Measurements from ENCODE around the gene LTO1.

Gene LTO1

GRCh38 chr11:69664901-69665300, 10.3 kb downstream of the LTO1 start:
- H3K4ac ChIP-seq (ENCODE audit: low read depth, low read length), result no peak overlapping the region
- H3K18ac ChIP-seq (ENCODE audit: low read length), result no peak overlapping the region
- peaks cover 37 to 52% of the 10 kb centered on the region in 2 experiments for H3K36me3 ChIP-seq (ENCODE audit: control insufficient read depth in 1 of 2, insufficient read depth in 2 of 2, low read length in 2 of 2)
- no peak overlapping the region for H2BK5ac ChIP-seq (ENCODE audit: low read depth, low read length, poor library complexity)
- no peaks in the 10 kb centered on the region for H3K9me3 ChIP-seq (ENCODE audit: insufficient read depth, low read depth, low read length)
- H3K4me3 ChIP-seq (ENCODE audit: low read depth, low read length), result no peak overlapping the region
- no peak overlapping the region for H3K27ac ChIP-seq (ENCODE audit: low read depth, low read length)
- no peak overlapping the region for H4K8ac ChIP-seq (ENCODE audit: low read depth, low read length)
- H3K4me2 ChIP-seq (ENCODE audit: low read length), result no peak overlapping the region
- H3K79me1 ChIP-seq (ENCODE audit: low read length), result no peaks in the 10 kb centered on the region
- no peak overlapping the region for H3K14ac ChIP-seq (ENCODE audit: low read length)
- H4K12ac ChIP-seq (ENCODE audit: low read depth, low read length), result no peak overlapping the region
- H2BK120ac ChIP-seq (ENCODE audit: insufficient read depth, low read length, poor library complexity), result no peak overlapping the region
- no peak overlapping the region for H2AK5ac ChIP-seq (ENCODE audit: low read length)
- no peaks in the 10 kb centered on the region for H3K79me2 ChIP-seq (ENCODE audit: control insufficient read depth, insufficient read depth, low read length, poor library complexity)
- no peak overlapping the region for H2BK12ac ChIP-seq (ENCODE audit: low read length)
- DNase-seq, result no peak
- H4K91ac ChIP-seq (ENCODE audit: low read depth, low read length), result no peak overlapping the region
- no CpG with 5 or more reads among the region's 8 CpGs for WGBS (ENCODE audit: extremely low coverage, insufficient coverage, insufficient read length)
- no peaks in the 10 kb centered on the region for H3K4me1 ChIP-seq (ENCODE audit: control insufficient read depth in 1 of 2, insufficient read depth in 2 of 2, low read length in 2 of 2)
- H3K23ac ChIP-seq (ENCODE audit: low read length), result no peak overlapping the region
- H3K27me3 ChIP-seq (ENCODE audit: insufficient read depth, low read length), result no peaks in the 10 kb centered on the region
- no peak overlapping the region for H3K9ac ChIP-seq (ENCODE audit: low read length)
- no peak overlapping the region for H2AFZ ChIP-seq (ENCODE audit: insufficient read depth, low read length, poor library complexity)

- DNase-seq, result no peak
- Histone ChIP-seq H3K79me2 (ENCODE audit: control insufficient read depth, insufficient read depth, low read length, poor library complexity) (no peaks in the 10 kb centered on the region), H3K4ac (ENCODE audit: low read depth, low read length) (no peak overlapping the region), H3K4me2 (ENCODE audit: low read length) (no peak overlapping the region), H4K12ac (ENCODE audit: low read depth, low read length) (no peak overlapping the region), H3K18ac (ENCODE audit: low read length) (no peak overlapping the region), H4K91ac (ENCODE audit: low read depth, low read length) (no peak overlapping the region), H2BK12ac (ENCODE audit: low read length) (no peak overlapping the region), H4K8ac (ENCODE audit: low read depth, low read length) (no peak overlapping the region), H3K4me1 (ENCODE audit: control insufficient read depth in 1 of 2, insufficient read depth in 2 of 2, low read length in 2 of 2) (no peaks in the 10 kb centered on the region), H3K14ac (ENCODE audit: low read length) (no peak overlapping the region), H3K36me3 (ENCODE audit: control insufficient read depth in 1 of 2, insufficient read depth in 2 of 2, low read length in 2 of 2) (peaks cover 33 to 47% of the 10 kb centered on the region in 2 experiments), H2AFZ (ENCODE audit: insufficient read depth, low read length, poor library complexity) (no peak overlapping the region), H2BK5ac (ENCODE audit: low read depth, low read length, poor library complexity) (no peak overlapping the region), H2AK5ac (ENCODE audit: low read length) (no peak overlapping the region), H3K9me3 (ENCODE audit: insufficient read depth, low read depth, low read length) (peaks cover 3% of the 10 kb centered on the region), H3K23ac (ENCODE audit: low read length) (no peak overlapping the region), H2BK120ac (ENCODE audit: insufficient read depth, low read length, poor library complexity) (no peak overlapping the region), H3K79me1 (ENCODE audit: low read length) (no peaks in the 10 kb centered on the region), H3K27me3 (ENCODE audit: insufficient read depth, low read length) (no peaks in the 10 kb centered on the region), H3K9ac (ENCODE audit: low read length) (no peak overlapping the region), H3K27ac (ENCODE audit: low read depth, low read length) (no peak overlapping the region), H3K4me3 (ENCODE audit: low read depth, low read length) (no peak overlapping the region)
- no CpG with 5 or more reads among the region's 17 CpGs for WGBS (ENCODE audit: extremely low coverage, insufficient coverage, insufficient read length)
Observed at GRCh38 chr11:69664103-69664775, 10.9 kb downstream of the LTO1 start.

GRCh38 chr11:69663326-69663725, 11.8 kb downstream of the LTO1 start:
- peaks cover 32 to 42% of the 10 kb centered on the region in 2 experiments for H3K36me3 ChIP-seq (ENCODE audit: control insufficient read depth in 1 of 2, insufficient read depth in 2 of 2, low read length in 2 of 2)
- no peak overlapping the region for H4K91ac ChIP-seq (ENCODE audit: low read depth, low read length)
- no peak overlapping the region for H3K23ac ChIP-seq (ENCODE audit: low read length)
- no peak overlapping the region for H3K18ac ChIP-seq (ENCODE audit: low read length)
- peaks cover 4% of the 10 kb centered on the region for H3K79me1 ChIP-seq (ENCODE audit: low read length)
- H2AFZ ChIP-seq (ENCODE audit: insufficient read depth, low read length, poor library complexity), result no peak overlapping the region
- H3K4me3 ChIP-seq (ENCODE audit: low read depth, low read length), result no peak overlapping the region
- no peaks in the 10 kb centered on the region for H3K27me3 ChIP-seq (ENCODE audit: insufficient read depth, low read length)
- H4K12ac ChIP-seq (ENCODE audit: low read depth, low read length), result no peak overlapping the region
- H3K27ac ChIP-seq (ENCODE audit: low read depth, low read length), result no peak overlapping the region
- no peak overlapping the region for H2AK5ac ChIP-seq (ENCODE audit: low read length)
- H4K8ac ChIP-seq (ENCODE audit: low read depth, low read length), result no peak overlapping the region
- no peak overlapping the region for H2BK12ac ChIP-seq (ENCODE audit: low read length)
- no peak overlapping the region for H3K9ac ChIP-seq (ENCODE audit: low read length)
- no CpG with 5 or more reads among the region's 6 CpGs for WGBS (ENCODE audit: extremely low coverage, insufficient coverage, insufficient read length)
- H3K4me2 ChIP-seq (ENCODE audit: low read length), result no peak overlapping the region
- H2BK5ac ChIP-seq (ENCODE audit: low read depth, low read length, poor library complexity), result no peak overlapping the region
- H2BK120ac ChIP-seq (ENCODE audit: insufficient read depth, low read length, poor library complexity), result no peak overlapping the region
- no peak overlapping the region for H3K14ac ChIP-seq (ENCODE audit: low read length)
- no peak overlapping the region for H3K4ac ChIP-seq (ENCODE audit: low read depth, low read length)
- H3K79me2 ChIP-seq (ENCODE audit: control insufficient read depth, insufficient read depth, low read length, poor library complexity), result no peaks in the 10 kb centered on the region
- peaks cover 3% of the 10 kb centered on the region for H3K9me3 ChIP-seq (ENCODE audit: insufficient read depth, low read depth, low read length)
- no peak for DNase-seq
- H3K4me1 ChIP-seq (ENCODE audit: control insufficient read depth in 1 of 2, insufficient read depth in 2 of 2, low read length in 2 of 2), result peaks cover 4 to 5% of the 10 kb centered on the region in 2 experiments

- no peak overlapping the region for H2AK5ac ChIP-seq (ENCODE audit: low read length)
- H3K79me2 ChIP-seq (ENCODE audit: control insufficient read depth, insufficient read depth, low read length, poor library complexity), result no peaks in the 10 kb centered on the region
- no peak overlapping the region for H4K91ac ChIP-seq (ENCODE audit: low read depth, low read length)
- H3K9me3 ChIP-seq (ENCODE audit: insufficient read depth, low read depth, low read length), result peaks cover 3% of the 10 kb centered on the region
- WGBS (ENCODE audit: extremely low coverage, insufficient coverage, insufficient read length), result no CpG with 5 or more reads among the region's 13 CpGs
- no peak overlapping the region for H3K27ac ChIP-seq (ENCODE audit: low read depth, low read length)
- no peak overlapping the region for H3K4ac ChIP-seq (ENCODE audit: low read depth, low read length)
- H3K9ac ChIP-seq (ENCODE audit: low read length), result no peak overlapping the region
- no peaks in the 10 kb centered on the region for H3K27me3 ChIP-seq (ENCODE audit: insufficient read depth, low read length)
- no peak overlapping the region for H3K4me3 ChIP-seq (ENCODE audit: low read depth, low read length)
- peaks cover 28 to 39% of the 10 kb centered on the region in 2 experiments for H3K36me3 ChIP-seq (ENCODE audit: control insufficient read depth in 1 of 2, insufficient read depth in 2 of 2, low read length in 2 of 2)
- H3K18ac ChIP-seq (ENCODE audit: low read length), result no peak overlapping the region
- H4K12ac ChIP-seq (ENCODE audit: low read depth, low read length), result no peak overlapping the region
- no peak overlapping the region for H2BK12ac ChIP-seq (ENCODE audit: low read length)
- H2AFZ ChIP-seq (ENCODE audit: insufficient read depth, low read length, poor library complexity), result no peak overlapping the region
- H3K14ac ChIP-seq (ENCODE audit: low read length), result no peak overlapping the region
- peaks cover 5% of the 10 kb centered on the region for H3K79me1 ChIP-seq (ENCODE audit: low read length)
- H2BK120ac ChIP-seq (ENCODE audit: insufficient read depth, low read length, poor library complexity), result no peak overlapping the region
- H4K8ac ChIP-seq (ENCODE audit: low read depth, low read length), result no peak overlapping the region
- no peak overlapping the region for H3K23ac ChIP-seq (ENCODE audit: low read length)
- no peak overlapping the region for H3K4me2 ChIP-seq (ENCODE audit: low read length)
- no peak for DNase-seq
- no peak overlapping the region for H2BK5ac ChIP-seq (ENCODE audit: low read depth, low read length, poor library complexity)
- H3K4me1 ChIP-seq (ENCODE audit: control insufficient read depth in 1 of 2, insufficient read depth in 2 of 2, low read length in 2 of 2), result peaks cover 9 to 10% of the 10 kb centered on the region in 2 experiments
Observed at GRCh38 chr11:69662806-69663205, 12.3 kb downstream of the LTO1 start.

All from trophoblast cell (in vitro differentiated cells and primary cell).